HG03460 (cell line): ENCODE data around the gene TM4SF20.

Experiments
- ATAC-seq: cut with Tn5 transposase; IDR thresholded peaks from one replicate; pipeline ENCODE4 v1.9.1; 2021; ENCODE audit not compliant: unreplicated experiment

Gene TM4SF20

DNA sequence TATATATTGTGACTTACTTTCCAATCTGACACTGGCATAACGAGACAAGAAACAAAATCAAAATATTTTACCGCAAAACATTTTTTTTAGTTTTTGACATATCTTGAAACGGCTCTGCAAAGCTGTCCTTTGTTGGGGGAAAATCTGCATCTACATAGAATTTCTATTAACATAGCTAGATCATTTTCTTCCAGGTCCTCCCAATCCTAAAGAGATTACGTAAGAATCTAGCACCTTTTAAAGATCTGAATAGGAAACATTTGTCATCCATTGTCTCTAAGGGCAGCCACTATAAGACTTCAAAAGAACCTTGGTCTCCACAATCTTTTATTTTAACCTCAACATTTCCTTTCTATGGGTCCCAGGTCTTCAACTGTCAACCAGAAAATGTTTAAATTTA is 55.3 kb downstream of the TM4SF20 start:
- no peak for ATAC-seq

DNA sequence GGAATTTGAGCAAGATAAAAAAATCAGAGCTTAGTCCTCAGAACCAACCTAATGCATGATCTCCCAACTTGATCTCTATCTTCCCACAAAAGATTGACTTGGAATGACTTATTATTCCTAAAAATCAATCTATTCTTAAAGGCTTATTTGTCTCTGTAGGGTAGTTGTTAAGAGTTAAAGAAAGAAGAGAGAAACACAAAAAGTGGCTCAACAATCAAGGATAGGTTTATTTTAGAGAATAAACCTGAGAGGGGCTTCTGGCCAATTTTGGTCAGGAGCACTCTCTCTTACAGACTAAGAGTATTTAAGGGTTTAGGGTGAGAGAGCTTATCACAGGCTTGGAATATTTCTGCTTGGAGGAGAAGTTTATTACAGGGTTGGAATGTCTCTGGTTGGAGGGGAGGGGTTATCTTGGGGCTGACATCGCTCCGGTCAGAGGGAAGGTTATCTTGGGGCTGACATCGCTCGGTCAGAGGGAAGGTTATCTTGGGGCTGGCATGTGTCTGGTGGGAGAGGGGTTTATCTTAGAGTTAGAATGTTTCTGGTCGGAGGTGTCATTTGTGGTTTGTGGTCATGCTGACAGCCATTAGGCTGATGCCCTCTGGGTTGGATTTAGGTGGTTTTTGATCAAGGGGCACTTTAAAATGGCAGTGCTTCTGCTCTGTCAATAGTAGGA is 56.4 kb downstream of the TM4SF20 start:
- no peak for ATAC-seq

GRCh38 chr2:227320305-227321094 is 58.6 kb downstream of the TM4SF20 start:
- no peak for ATAC-seq

DNA sequence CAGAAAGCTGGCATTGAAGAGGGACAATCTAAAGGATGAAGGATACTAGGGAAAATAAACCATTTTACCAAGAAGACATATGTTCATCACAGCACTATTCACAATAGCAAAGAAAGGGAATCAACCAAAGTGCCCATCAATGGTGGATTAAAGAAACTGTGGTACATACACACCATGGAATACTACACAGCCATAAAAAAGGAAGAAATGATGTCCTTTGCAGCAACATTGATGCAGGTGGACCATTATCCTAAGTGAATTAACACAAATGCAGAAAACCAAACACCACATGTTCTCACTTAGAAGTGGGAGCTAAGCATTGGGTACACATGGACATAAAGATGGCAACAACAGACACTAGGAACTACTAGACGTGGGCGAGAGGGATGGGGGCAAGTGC is 61.3 kb downstream of the TM4SF20 start:
- ATAC-seq = no peak

- ATAC-seq = no peak
These were observed 65.8 kb downstream of the TM4SF20 start for GRCh38 chr2:227313310-227313709.

GRCh38 chr2:227312579-227312978 is 66.5 kb downstream of the TM4SF20 start:
- ATAC-seq = no peak
